ENCODE results near the gene LDLRAD3.

The LDLRAD3 gene

DNA sequence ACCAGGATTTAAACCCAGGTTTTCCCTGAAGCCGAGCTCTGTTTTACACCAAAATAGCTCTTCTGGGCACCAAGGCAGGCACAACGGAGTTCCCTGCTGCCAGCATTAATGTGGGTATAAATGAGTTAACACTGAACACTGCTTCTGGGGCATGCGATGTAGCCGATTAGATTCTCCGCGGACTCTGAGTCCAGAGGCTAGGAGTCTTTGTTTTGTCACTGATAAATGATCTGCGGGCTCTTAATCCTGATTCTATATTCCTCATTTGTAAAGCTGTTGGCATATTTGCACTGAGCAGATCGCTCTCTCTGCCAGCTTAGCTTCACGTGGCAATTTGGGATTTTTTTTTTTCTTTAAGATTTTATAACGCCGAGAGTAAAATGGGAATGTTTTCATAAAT is 16.8 kb upstream of the LDLRAD3 start:
- Histone ChIP-seq H3K4me3 (no peak overlapping the region), H3K27ac (no peak overlapping the region)
- DNase-seq (ENCODE audit: low spot score), result no peak
- TF ChIP-seq CTCF (IDR thresholded peaks at IDR 0.05), result no peak

DNA sequence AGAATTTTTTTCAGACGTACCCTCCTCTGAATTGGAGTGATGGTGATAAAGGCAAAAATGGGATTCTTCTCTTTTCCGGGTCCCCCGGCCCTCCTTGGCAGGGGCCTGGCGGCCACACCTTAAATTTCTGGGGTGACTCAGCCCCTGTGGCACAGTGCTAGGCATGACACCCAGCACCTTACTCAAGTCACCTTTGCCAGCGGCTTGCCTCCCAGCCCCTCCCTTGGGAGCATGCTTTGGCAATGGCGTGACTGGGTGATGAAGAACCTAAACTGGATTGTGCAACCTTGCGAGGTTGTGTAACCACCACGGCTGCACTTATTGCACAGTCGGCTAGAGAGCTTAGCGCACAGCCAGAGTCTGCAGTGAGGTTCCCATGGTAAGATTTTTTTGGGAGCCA is 16.2 kb upstream of the LDLRAD3 start:
- no peak for TF ChIP-seq CTCF (IDR thresholded peaks at IDR 0.05)
- no peak for DNase-seq (ENCODE audit: low spot score)
- H3K4me3 ChIP-seq, result no peak overlapping the region
- H3K27ac ChIP-seq, result no peak overlapping the region

- TF ChIP-seq CTCF (IDR thresholded peaks at IDR 0.05), result no peak
- H3K4me3 ChIP-seq, result no peak overlapping the region
- H3K27ac ChIP-seq, result no peak overlapping the region
- DNase-seq (ENCODE audit: low spot score), result no peak
These were observed 15.0 kb upstream of the LDLRAD3 start for GRCh38 chr11:35928688-35929395.

GRCh38 chr11:35930466-35930865 is 13.4 kb upstream of the LDLRAD3 start:
- no peak for DNase-seq (ENCODE audit: low spot score)
- no peak for TF ChIP-seq CTCF (IDR thresholded peaks at IDR 0.05)
- Histone ChIP-seq H3K27ac (no peak overlapping the region), H3K4me3 (no peak overlapping the region)

DNA sequence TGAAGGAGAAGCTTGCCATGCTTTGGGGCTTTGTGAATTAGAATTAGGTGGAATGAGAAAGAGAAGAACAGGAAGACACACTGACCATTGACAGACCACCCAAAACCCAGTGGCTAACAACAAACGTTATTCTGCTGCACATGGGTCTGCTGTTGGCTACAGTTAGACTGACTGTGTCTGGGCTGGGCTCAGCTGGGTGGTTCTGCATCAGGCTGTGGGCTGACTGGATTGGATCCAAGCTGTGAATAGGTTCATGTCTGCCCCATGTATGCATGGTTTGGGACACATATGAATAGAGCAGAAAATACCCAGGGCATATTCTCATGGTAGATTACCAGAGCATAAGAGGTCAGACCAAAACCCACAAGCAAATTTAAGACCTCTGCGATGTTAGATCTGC is 11.7 kb upstream of the LDLRAD3 start:
- H3K27ac ChIP-seq, result no peak overlapping the region
- TF ChIP-seq CTCF (IDR thresholded peaks at IDR 0.05), result no peak
- DNase-seq (ENCODE audit: low spot score), result no peak
- no peak overlapping the region for H3K4me3 ChIP-seq

DNA sequence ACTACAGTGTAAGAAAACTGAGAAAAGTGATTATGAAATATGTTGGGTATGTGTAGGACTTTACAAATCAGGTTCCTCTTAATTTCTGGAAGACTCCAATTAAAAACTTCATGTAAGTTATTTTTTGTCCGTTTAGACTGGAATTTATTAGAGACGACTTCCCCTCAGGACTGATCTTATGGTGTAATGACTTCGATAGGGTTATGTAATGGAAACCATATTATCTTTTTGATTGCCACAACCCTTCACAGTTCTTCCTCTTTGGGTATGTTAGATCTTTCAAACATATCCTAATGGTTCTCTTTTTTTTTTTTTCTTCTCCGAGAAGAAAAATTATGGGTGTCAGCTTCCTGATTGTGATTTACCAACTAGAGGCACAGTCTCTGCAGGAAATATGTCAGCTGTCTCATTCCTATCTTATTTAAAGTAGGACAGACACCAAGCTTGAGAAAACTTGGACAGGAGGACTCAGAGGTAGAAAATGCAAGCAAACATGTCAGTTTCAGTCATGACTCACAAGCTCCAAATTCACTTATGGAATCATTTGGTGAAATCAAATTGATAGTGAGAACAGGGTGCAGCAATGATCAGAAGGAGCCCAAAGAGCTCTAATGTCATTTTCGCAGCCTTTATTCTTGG is 11.1 kb upstream of the LDLRAD3 start:
- DNase-seq (ENCODE audit: low spot score), result no peak
- H3K27ac ChIP-seq, result peak overlapping the region in 1 of 2 donors; percentile 5
- no peak overlapping the region for H3K4me3 ChIP-seq
- no peak for TF ChIP-seq CTCF (IDR thresholded peaks at IDR 0.05)

DNA sequence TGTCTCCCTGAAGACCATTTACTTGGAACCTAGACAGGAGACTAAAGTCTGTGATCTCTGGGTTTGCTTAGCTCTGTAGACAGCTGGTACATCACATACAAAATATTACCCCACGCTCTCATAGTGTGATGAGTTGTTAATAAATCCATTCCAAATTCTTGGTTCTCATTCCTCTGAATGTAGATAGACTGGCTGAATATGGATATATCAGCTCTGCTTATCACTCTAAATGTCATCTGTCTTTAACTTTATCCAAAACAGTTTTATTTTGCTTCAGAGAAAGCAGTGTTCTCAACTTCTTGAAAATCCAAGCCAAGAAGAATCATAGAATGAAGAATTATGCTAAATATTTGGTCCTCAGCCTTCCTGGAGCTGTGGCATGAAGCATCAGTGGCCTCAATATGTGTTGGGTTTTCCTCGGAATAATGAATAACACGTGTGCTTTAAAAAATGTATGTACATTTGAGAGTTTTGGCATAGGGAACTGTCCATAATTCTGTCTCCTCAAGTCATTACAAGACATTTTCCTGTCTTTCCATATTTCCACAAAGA is 10.5 kb upstream of the LDLRAD3 start:
- Histone ChIP-seq H3K27ac (peak overlapping the region in 1 of 2 donors; percentile 5), H3K4me3 (no peak overlapping the region)
- no peak for DNase-seq (ENCODE audit: low spot score)
- TF ChIP-seq CTCF (IDR thresholded peaks at IDR 0.05), result no peak
